NCI-H446 treated with DMSO at 0.1 percent for 48 hours (cell line): ENCODE data around the gene LGR5.
A peak's percentile ranks its signal among the peaks of the same experiment; 100 is the strongest.

Source experiments
- DNase-seq: peaks from one replicate; lab custom pipeline; 2025; lab: John Stamatoyannopoulos, UW

LGR5 gene

GRCh38 chr12:71439613-71440344 lies at the start of gene LGR5:
TSS of gene LGR5 (plus strand) at chr12:71439798. CDS start at chr12:71440081, 283 bp downstream.
- DNase-seq, result no peak

- peak; percentile 70 for DNase-seq
Observed at GRCh38 chr12:71392521-71393145, 47.0 kb upstream of the LGR5 start.

GRCh38 chr12:71393625-71394024 lies 46.0 kb upstream of the LGR5 start:
- no peak for DNase-seq

- peak; percentile 42 for DNase-seq
Observed at GRCh38 chr12:71397433-71397954, 42.1 kb upstream of the LGR5 start.

- DNase-seq, result no peak
Observed at GRCh38 chr12:71399197-71399596, 40.4 kb upstream of the LGR5 start.

- DNase-seq, result no peak
Observed at GRCh38 chr12:71400481-71400880, 39.1 kb upstream of the LGR5 start.

- DNase-seq, result no peak
Observed at GRCh38 chr12:71405884-71406283, 33.7 kb upstream of the LGR5 start.

- DNase-seq, result no peak
Observed at GRCh38 chr12:71407732-71408131, 31.9 kb upstream of the LGR5 start.

GRCh38 chr12:71410844-71411243 lies 28.8 kb upstream of the LGR5 start:
- no peak for DNase-seq

- no peak for DNase-seq
Observed at GRCh38 chr12:71411635-71412034, 28.0 kb upstream of the LGR5 start.

- peak; percentile 23 for DNase-seq
Observed at GRCh38 chr12:71415336-71416231, 24.0 kb upstream of the LGR5 start.

- no peak for DNase-seq
Observed at GRCh38 chr12:71417181-71417580, 22.4 kb upstream of the LGR5 start.

- no peak for DNase-seq
Observed at GRCh38 chr12:71420775-71421406, 18.7 kb upstream of the LGR5 start.

GRCh38 chr12:71425568-71426299 lies 13.9 kb upstream of the LGR5 start:
- DNase-seq, result no peak

- DNase-seq, result no peak
Observed at GRCh38 chr12:71426300-71427047, 13.1 kb upstream of the LGR5 start.

GRCh38 chr12:71430756-71431155 lies 8.8 kb upstream of the LGR5 start:
- no peak for DNase-seq

- no peak for DNase-seq
Observed at GRCh38 chr12:71431991-71432390, 7.6 kb upstream of the LGR5 start.

GRCh38 chr12:71432936-71433335 lies 6.7 kb upstream of the LGR5 start:
- DNase-seq, result no peak

GRCh38 chr12:71436696-71437095 lies 2.9 kb upstream of the LGR5 start:
- no peak for DNase-seq

- DNase-seq, result no peak
Observed at GRCh38 chr12:71438670-71439361, 782 bp upstream of the LGR5 start.
